PC-3 (cell line): ENCODE measurements around the gene SLC22A3. TPM values are rescaled to one million over a fixed set of nuclear protein-coding genes. Genes with fewer than 3 reads are reported as not detected.
"Not testable (repeated sequence)": the region's sequence is repeated elsewhere in the genome, so short reads cannot be mapped to it uniquely, and the experiment has no call there.

ENCODE experiments used
- ATAC-seq: fragments of 200-7000 bp; cut with Tn5 transposase; 2 replicates; pipeline ENCODE4 v1.9.1; 2020; ENCODE audit warnings: mild to moderate bottlenecking, moderate library complexity
- BruUV-seq: library from RNA; stranded (reverse); fragments of 400-500 nt; replicated peaks from 2 replicates; lab custom pipeline; 2021; lab: Mats Ljungman, UMichigan
- CTCF ChIA-PET: fragments of 300-600 bp; sonication (Branson Sonifier 250); formaldehyde crosslinking; loops from one replicate; lab custom pipeline; 2022; ENCODE audit warnings: antibody characterized with exemption; lab: Charles Lee
- POLR2A ChIA-PET: fragments of 300-600 bp; sonication (Branson Sonifier 250); formaldehyde crosslinking; loops from one replicate; lab custom pipeline; 2022; ENCODE audit warnings: antibody characterized with exemption; ENCODE audit not compliant: unreplicated experiment; lab: Charles Lee
- DNase-seq: peaks from one replicate; pipeline ENCODE4 v3.0.0-alpha.2; 2015
- H2AFZ ChIP-seq: fragments of 300-600 bp; sonication (generic); 2 replicates; pipeline ENCODE4 v1.6.0; 2016; ENCODE audit warnings: antibody characterized with exemption, low read length
- H3F3A ChIP-seq: fragments of 300-600 bp; sonication (generic); one replicate; pipeline ENCODE4 v1.6.0; 2017; ENCODE audit warnings: antibody characterized with exemption, low read length, control low read depth, mild to moderate bottlenecking; ENCODE audit not compliant: unreplicated experiment
- H3K27ac ChIP-seq: fragments of 300-600 bp; sonication (generic); 2 replicates; pipeline ENCODE4 v1.5.1; 2016; ENCODE audit warnings: mild to moderate bottlenecking, low read length
- H3K27me3 ChIP-seq: fragments of 300-600 bp; sonication (generic); 2 replicates; pipeline ENCODE4 v1.6.1; 2016; ENCODE audit warnings: low read length, mixed read lengths
- H3K36me3 ChIP-seq: fragments of 300-600 bp; sonication (generic); 2 replicates; pipeline ENCODE4 v1.6.1; 2016; ENCODE audit warnings: low read depth, mixed run types, low read length, mixed read lengths
- H3K4me1 ChIP-seq: fragments of 300-600 bp; sonication (generic); 2 replicates; pipeline ENCODE4 v1.5.1; 2016; ENCODE audit warnings: low read length; ENCODE audit not compliant: insufficient read depth
- H3K4me2 ChIP-seq: fragments of 300-600 bp; sonication (generic); 2 replicates; pipeline ENCODE4 v1.6.0; 2016; ENCODE audit warnings: low read length
- H3K4me3 ChIP-seq: fragments of 300-600 bp; sonication (generic); 2 replicates; pipeline ENCODE4 v1.5.1; 2016; ENCODE audit warnings: mild to moderate bottlenecking, low read length, mixed read lengths
- H3K79me2 ChIP-seq: fragments of 300-600 bp; sonication (generic); 2 replicates; pipeline ENCODE4 v1.6.1; 2017; ENCODE audit warnings: low read length, mixed read lengths
- H3K9ac ChIP-seq: fragments of 300-600 bp; sonication (generic); 2 replicates; pipeline ENCODE4 v1.6.0; 2016; ENCODE audit warnings: mild to moderate bottlenecking, low read length
- H3K9me2 ChIP-seq: fragments of 300-600 bp; sonication (generic); replicated peaks from 2 replicates; pipeline ENCODE4 v1.6.1; 2016; ENCODE audit warnings: mixed run types, low read length, mixed read lengths
- H3K9me3 ChIP-seq: fragments of 300-600 bp; sonication (generic); 2 replicates; pipeline ENCODE4 v1.6.1; 2016; ENCODE audit warnings: low read length, mixed read lengths
- H4K20me1 ChIP-seq: fragments of 300-600 bp; sonication (generic); 2 replicates; pipeline ENCODE4 v1.6.1; 2016; ENCODE audit warnings: low read length, mixed read lengths
- CTCF ChIP-seq: fragments of 300-600 bp; sonication (generic); conservative IDR thresholded peaks from 2 replicates; pipeline ENCODE4 v1.5.1; 2017; ENCODE audit warnings: antibody characterized with exemption, low read depth, mild to moderate bottlenecking, low read length
- EZH2 ChIP-seq: fragments of 300-600 bp; sonication (generic); IDR thresholded peaks from one replicate; pipeline ENCODE4 v1.6.1; 2017; ENCODE audit warnings: antibody characterized with exemption, mild to moderate bottlenecking, low read length; ENCODE audit not compliant: unreplicated experiment
- EZH2phosphoT487 ChIP-seq: fragments of 300-600 bp; sonication (generic); IDR thresholded peaks from 2 replicates; pipeline ENCODE4 v1.6.1; 2018; ENCODE audit warnings: mild to moderate bottlenecking, antibody characterized with exemption, low read length, borderline replicate concordance
- intact Hi-C: fragments of 100-400 bp; cut with micrococcal nuclease; formaldehyde crosslinking; loops from 2 replicates; pipeline ENCODE4 v1.9.0; 2023
- total RNA-seq: library from RNA; depleted of rRNA; stranded (reverse); fragments of >200 nt; gene quantifications from 2 replicates; pipeline ENCODE4 v1.2.3, GENCODE V29; 2014

Gene SLC22A3
- total RNA-seq, 1 experiment from 2014 or later = 0.47 TPM

GRCh38 chr6:160388922-160389321 is 40.7 kb downstream of the SLC22A3 start:
- no peaks in the 10 kb centered on the region for H3K9me2 ChIP-seq
- no peak overlapping the region for H3K4me2 ChIP-seq
- no peak overlapping the region for H2AFZ ChIP-seq
- H3K27me3 ChIP-seq = no peaks in the 10 kb centered on the region
- H3K79me2 ChIP-seq = no peaks in the 10 kb centered on the region
- H3K4me1 ChIP-seq = peaks cover 38% of the 10 kb centered on the region
- H3K27ac ChIP-seq = no peak overlapping the region
- H3F3A ChIP-seq = no peaks in the 10 kb centered on the region
- DNase-seq (no peak), ATAC-seq (no peak)
- H3K36me3 ChIP-seq = no peaks in the 10 kb centered on the region
- TF ChIP-seq EZH2phosphoT487 = no peak
- TF ChIP-seq CTCF = no peak
- no peak for TF ChIP-seq EZH2
- no peaks in the 10 kb centered on the region for H4K20me1 ChIP-seq
- BruUV-seq = no TSS peak
- no peak overlapping the region for H3K9ac ChIP-seq
- POLR2A ChIA-PET = no interaction called here
- no peak overlapping the region for H3K4me3 ChIP-seq
- intact Hi-C loops = no loop called here
- H3K9me3 ChIP-seq = no peaks in the 10 kb centered on the region
- CTCF ChIA-PET = no interaction called here

GRCh38 chr6:160391419-160392116 is 43.4 kb downstream of the SLC22A3 start:
- peak overlapping the region; percentile 54 for H3K4me3 ChIP-seq
- TF ChIP-seq EZH2 = no peak
- TF ChIP-seq CTCF = no peak
- no peak for TF ChIP-seq EZH2phosphoT487
- H2AFZ ChIP-seq = peak overlapping the region; percentile 79
- H3K9me3 ChIP-seq = no peaks in the 10 kb centered on the region
- intact Hi-C loops = no loop called here
- H3K79me2 ChIP-seq = no peaks in the 10 kb centered on the region
- POLR2A ChIA-PET = no interaction called here
- H3K27me3 ChIP-seq = no peaks in the 10 kb centered on the region
- peaks cover 35% of the 10 kb centered on the region for H3K4me1 ChIP-seq
- peak overlapping the region; percentile 96 for H3K27ac ChIP-seq
- peak; percentile 66 for ATAC-seq
- H3K9me2 ChIP-seq = no peaks in the 10 kb centered on the region
- BruUV-seq = no TSS peak
- peak overlapping the region; percentile 41 for H3K9ac ChIP-seq
- CTCF ChIA-PET = no interaction called here
- peak; percentile 92 for DNase-seq
- H4K20me1 ChIP-seq = no peaks in the 10 kb centered on the region
- H3F3A ChIP-seq = no peaks in the 10 kb centered on the region
- peak overlapping the region; percentile 81 for H3K4me2 ChIP-seq
- no peaks in the 10 kb centered on the region for H3K36me3 ChIP-seq

GRCh38 chr6:160393442-160393841 is 45.3 kb downstream of the SLC22A3 start:
- H3K9ac ChIP-seq, H2AFZ ChIP-seq, H4K20me1 ChIP-seq, H3K36me3 ChIP-seq, H3F3A ChIP-seq, H3K79me2 ChIP-seq, H3K4me2 ChIP-seq, H3K27ac ChIP-seq, CTCF ChIA-PET, H3K27me3 ChIP-seq, DNase-seq, BruUV-seq, H3K9me2 ChIP-seq, ATAC-seq, H3K4me3 ChIP-seq, H3K9me3 ChIP-seq, POLR2A ChIA-PET, intact Hi-C loops: not testable (repeated sequence)
- H3K4me1 ChIP-seq = peaks cover 26% of the 10 kb centered on the region
